Lower leg skin (tissue), 4 donors: Measurements from ENCODE around the gene RNLS. TPM values are rescaled to one million over a fixed set of nuclear protein-coding genes. Genes with fewer than 3 reads are reported as not detected.

Source experiments
- DNase-seq, 2 donors: peaks; one replicate each; pipeline ENCODE4 v3.0.0-alpha.2; 2019; ENCODE audit warnings: low spot score in 2 of 2
- H3K4me3 ChIP-seq: fragments of 200-600 bp; sonication (generic); 2 replicates; pipeline ENCODE4 v1.5.1; 2017; ENCODE audit warnings: mild to moderate bottlenecking, low read depth; ENCODE audit not compliant: poor library complexity, severe bottlenecking
- CTCF ChIP-seq, 3 donors: fragments of 450-650 bp; IDR thresholded peaks; one replicate each; pipeline ENCODE4 v1.5.1; 2016; ENCODE audit warnings: antibody characterized with exemption in 3 of 3, mild to moderate bottlenecking in 3 of 3, moderate library complexity in 2 of 3
- POLR2A ChIP-seq, 2 donors: fragments of 450-650 bp; IDR thresholded peaks; one replicate each; pipeline ENCODE4 v1.6.1; 2016 to 2017; ENCODE audit warnings: antibody characterized with exemption in 2 of 2, mild to moderate bottlenecking in 1 of 2, moderate library complexity in 1 of 2
- WGBS, 2 donors: methylation state at CpG; one replicate each; pipeline ENCODE4 v1.1.5; 2018; 5-methylcytosine and 5-hydroxymethylcytosine counted together
- intact Hi-C: fragments of 100-400 bp; cut with DNase I; formaldehyde crosslinking; loops from one replicate; pipeline ENCODE4 v1.15.0; 2023; ENCODE audit warnings: low total_unique reads
- total RNA-seq, 4 donors: library from RNA; depleted of rRNA; stranded (reverse); fragments of >200 nt; gene quantifications; one replicate each; pipeline ENCODE4 v1.1.0, GENCODE V29; 2016

Gene RNLS
- total RNA-seq, 4 donors from 2014 or later = 6.8 to 18.3 (median 10.9) TPM

GRCh38 chr10:88254091-88254490, 329.0 kb downstream of the RNLS start:
- DNase-seq = no peak
- 67 to 68% methylated on average over 1 of the region's 1 CpG for WGBS, 2 donors
- no peak overlapping the region for H3K4me3 ChIP-seq
- TF ChIP-seq POLR2A (IDR thresholded peaks at IDR 0.05) (no peak), CTCF (IDR thresholded peaks at IDR 0.05) (no peak)
- intact Hi-C loops = no loop called here

GRCh38 chr10:88253622-88254021, 329.5 kb downstream of the RNLS start:
- WGBS, 2 donors = 42 to 47% methylated on average over 2 of the region's 2 CpGs
- H3K4me3 ChIP-seq = no peak overlapping the region
- no peak for DNase-seq
- intact Hi-C loops = no loop called here
- no peak for TF ChIP-seq POLR2A (IDR thresholded peaks at IDR 0.05)
- no peak for TF ChIP-seq CTCF (IDR thresholded peaks at IDR 0.05)

GRCh38 chr10:88253128-88253527, 330.0 kb downstream of the RNLS start:
- TF ChIP-seq POLR2A (IDR thresholded peaks at IDR 0.05) (no peak), CTCF (IDR thresholded peaks at IDR 0.05) (no peak)
- H3K4me3 ChIP-seq = no peak overlapping the region
- 84 to 89% methylated on average over 3 of the region's 3 CpGs for WGBS, 2 donors
- no peak for DNase-seq
- intact Hi-C loops = no loop called here

GRCh38 chr10:88249450-88249849, 333.7 kb downstream of the RNLS start:
- no peak overlapping the region for H3K4me3 ChIP-seq
- no peak for TF ChIP-seq CTCF (IDR thresholded peaks at IDR 0.05)
- TF ChIP-seq POLR2A (IDR thresholded peaks at IDR 0.05) = no peak
- WGBS, 2 donors = 95 to 100% methylated on average over 2 of the region's 2 CpGs
- intact Hi-C loops = no loop called here
- DNase-seq = no peak

- no peak for DNase-seq
- intact Hi-C loops = no loop called here
- no peak overlapping the region for H3K4me3 ChIP-seq
- TF ChIP-seq POLR2A (IDR thresholded peaks at IDR 0.05) = no peak
- no peak for TF ChIP-seq CTCF (IDR thresholded peaks at IDR 0.05)
- WGBS, 2 donors = 86 to 87% methylated on average over 4 of the region's 4 CpGs
Measured at GRCh38 chr10:88246675-88247074, 336.4 kb downstream of the RNLS start.

GRCh38 chr10:88245974-88246511, 337.1 kb downstream of the RNLS start:
- intact Hi-C loops = no loop called here
- WGBS, 2 donors = 31 to 42% methylated on average over 4 of the region's 4 CpGs
- no peak overlapping the region for H3K4me3 ChIP-seq
- TF ChIP-seq CTCF (IDR thresholded peaks at IDR 0.05) = no peak
- TF ChIP-seq POLR2A (IDR thresholded peaks at IDR 0.05) = no peak
- DNase-seq = no peak
